IMR-90 (cell line): Measurements from ENCODE around the gene CD44. TPM values are rescaled to one million over a fixed set of nuclear protein-coding genes. Genes with fewer than 3 reads are reported as not detected.
A peak's percentile ranks its signal among the peaks of the same experiment; 100 is the strongest.

Source experiments
- ATAC-seq: fragments of 200-7000 bp; cut with Tn5 transposase; 2 replicates; pipeline ENCODE4 v1.9.1; 2020; ENCODE audit warnings: low read depth, mild to moderate bottlenecking, moderate library complexity
- BruUV-seq: library from RNA; stranded (reverse); fragments of 400-500 nt; replicated peaks from 2 replicates; lab custom pipeline; 2021; lab: Mats Ljungman, UMichigan
- CTCF ChIA-PET: fragments of 300-600 bp; formaldehyde crosslinking; extraction: SDS; loops from one replicate; lab custom pipeline; 2021; ENCODE audit warnings: antibody characterized with exemption; lab: Yijun Ruan, JAX
- POLR2A ChIA-PET: fragments of 300-600 bp; sonication (Branson Sonifier 250); formaldehyde crosslinking; loops from one replicate; lab custom pipeline; 2022; ENCODE audit warnings: antibody characterized with exemption; ENCODE audit not compliant: unreplicated experiment; lab: Charles Lee
- DNase-seq: peaks from one replicate; pipeline ENCODE4 v3.0.0; 2013
- H2AFZ ChIP-seq: replicated peaks from 2 replicates; pipeline ENCODE3; 2013; ENCODE audit warnings: low read length, mild to moderate bottlenecking; ENCODE audit not compliant: poor library complexity
- H2AK5ac ChIP-seq: 2 replicates; pipeline ENCODE4 v1.6.1; 2013; ENCODE audit warnings: low read depth, low read length, inconsistent platforms
- H2AK9ac ChIP-seq: replicated peaks from 2 replicates; pipeline ENCODE3; 2013; ENCODE audit warnings: mild to moderate bottlenecking, low read depth, low read length, moderate library complexity; ENCODE audit not compliant: poor library complexity
- H2BK120ac ChIP-seq: 2 replicates; pipeline ENCODE4 v1.6.1; 2013; ENCODE audit warnings: low read depth, low read length, inconsistent platforms
- H2BK15ac ChIP-seq: 3 replicates; pipeline ENCODE4 v1.6.1; 2013; ENCODE audit warnings: low read depth, low read length, inconsistent platforms
- H2BK20ac ChIP-seq: 2 replicates; pipeline ENCODE4 v1.6.1; 2013; ENCODE audit warnings: low read depth, mild to moderate bottlenecking, inconsistent platforms, low read length, moderate library complexity
- H2BK5ac ChIP-seq: 2 replicates; pipeline ENCODE4 v1.6.1; 2013; ENCODE audit warnings: mild to moderate bottlenecking, low read depth, low read length, inconsistent platforms; ENCODE audit not compliant: poor library complexity, severe bottlenecking
- H3K14ac ChIP-seq: replicated peaks from 2 replicates; pipeline ENCODE4 v1.6.1; 2013; ENCODE audit warnings: low read depth, low read length, inconsistent platforms
- H3K18ac ChIP-seq: 2 replicates; pipeline ENCODE4 v1.6.1; 2013; ENCODE audit warnings: low read depth, low read length, control low read depth
- H3K23ac ChIP-seq: 2 replicates; pipeline ENCODE4 v1.6.1; 2013; ENCODE audit warnings: low read depth, low read length, inconsistent platforms
- H3K27ac ChIP-seq: 2 replicates; pipeline ENCODE4 v1.5.1; 2013; ENCODE audit warnings: mild to moderate bottlenecking, control low read depth, low read length; ENCODE audit not compliant: insufficient read depth
- H3K27me3 ChIP-seq: 2 replicates; pipeline ENCODE4 v1.6.1; 2013; ENCODE audit warnings: low read length; ENCODE audit not compliant: control insufficient read depth, insufficient read depth
- H3K36me3 ChIP-seq: 2 replicates; pipeline ENCODE4 v1.6.1; 2013; ENCODE audit warnings: low read length, mixed read lengths; ENCODE audit not compliant: control insufficient read depth, insufficient read depth
- H3K4ac ChIP-seq: 2 replicates; pipeline ENCODE4 v1.6.1; 2013; ENCODE audit warnings: low read depth, low read length, inconsistent platforms
- H3K4me1 ChIP-seq: 2 replicates; pipeline ENCODE4 v1.6.1; 2013; ENCODE audit warnings: low read length, mixed read lengths; ENCODE audit not compliant: control insufficient read depth, insufficient read depth
- H3K4me2 ChIP-seq: 2 replicates; pipeline ENCODE4 v1.6.1; 2013; ENCODE audit warnings: low read depth, mild to moderate bottlenecking, control low read depth, low read length, moderate library complexity
- H3K4me3 ChIP-seq: 2 replicates; pipeline ENCODE4 v1.5.1; 2013; ENCODE audit warnings: low read depth, mild to moderate bottlenecking, control low read depth, low read length, moderate library complexity; ENCODE audit not compliant: insufficient read depth
- H3K56ac ChIP-seq: 2 replicates; pipeline ENCODE4 v1.6.1; 2013; ENCODE audit warnings: low read length, inconsistent platforms; ENCODE audit not compliant: insufficient read depth; ENCODE audit errors: extremely low read depth
- H3K79me1 ChIP-seq, 2 experiments: 2 replicates each; pipeline ENCODE4 v1.6.1; 2013; ENCODE audit warnings: low read length in 2 of 2, inconsistent platforms in 1 of 2, low read depth in 1 of 2
- H3K9ac ChIP-seq: 2 replicates; pipeline ENCODE4 v1.6.1; 2013; ENCODE audit warnings: low read depth, low read length, control low read depth
- H3K9me1 ChIP-seq: 2 replicates; pipeline ENCODE4 v1.6.1; 2013; ENCODE audit warnings: low read length, inconsistent platforms; ENCODE audit not compliant: insufficient read depth
- H3K9me3 ChIP-seq: 2 replicates; pipeline ENCODE4 v1.6.1; 2013; ENCODE audit warnings: low read length; ENCODE audit not compliant: control insufficient read depth, insufficient read depth
- H4K20me1 ChIP-seq: 2 replicates; pipeline ENCODE4 v1.6.1; 2013; ENCODE audit warnings: low read length, inconsistent platforms; ENCODE audit not compliant: insufficient read depth
- H4K5ac ChIP-seq: 2 replicates; pipeline ENCODE4 v1.6.1; 2013; ENCODE audit warnings: mild to moderate bottlenecking, low read depth, low read length, control low read depth
- H4K8ac ChIP-seq, 2 experiments: 2 replicates each; pipeline ENCODE4 v1.6.1; 2013; ENCODE audit warnings: low read depth in 2 of 2, low read length in 2 of 2, control low read depth in 1 of 2, inconsistent platforms in 1 of 2
- H4K91ac ChIP-seq: 2 replicates; pipeline ENCODE4 v1.6.1; 2013; ENCODE audit warnings: low read depth, low read length, inconsistent platforms; ENCODE audit not compliant: insufficient read depth
- BHLHE40 ChIP-seq: fragments of 150-350 bp; IDR thresholded peaks from 2 replicates; pipeline ENCODE4 v1.6.1; 2016; ENCODE audit warnings: mild to moderate bottlenecking, low read depth, low read length
- CEBPB ChIP-seq: IDR thresholded peaks from 2 replicates; pipeline ENCODE4 v1.6.1; 2012; ENCODE audit warnings: low read depth, low read length, improper control_type of control experiment
- CHD1 ChIP-seq: IDR thresholded peaks from 2 replicates; pipeline ENCODE4 v1.6.1; 2012; ENCODE audit warnings: low read depth, low read length, improper control_type of control experiment
- MAFK ChIP-seq: IDR thresholded peaks from 2 replicates; pipeline ENCODE4 v1.6.1; 2012; ENCODE audit warnings: low read depth, low read length, improper control_type of control experiment
- MAZ ChIP-seq: IDR thresholded peaks from 2 replicates; pipeline ENCODE4 v1.6.1; 2012; ENCODE audit warnings: low read depth, mild to moderate bottlenecking, low read length, improper control_type of control experiment, moderate library complexity, borderline replicate concordance
- MXI1 ChIP-seq: IDR thresholded peaks from 2 replicates; pipeline ENCODE4 v1.6.1; 2012; ENCODE audit warnings: low read depth, mild to moderate bottlenecking, low read length, moderate library complexity, borderline replicate concordance
- NFE2L2 ChIP-seq: fragments of 150-350 bp; IDR thresholded peaks from 2 replicates; pipeline ENCODE4 v1.6.1; 2016; ENCODE audit warnings: low read depth, mild to moderate bottlenecking, low read length
- RAD21 ChIP-seq: IDR thresholded peaks from 2 replicates; pipeline ENCODE4 v1.6.1; 2012; ENCODE audit warnings: low read length, improper control_type of control experiment
- RCOR1 ChIP-seq: IDR thresholded peaks from 2 replicates; pipeline ENCODE4 v1.6.1; 2012; ENCODE audit warnings: mild to moderate bottlenecking, low read length, improper control_type of control experiment; ENCODE audit not compliant: insufficient replicate concordance
- RFX5 ChIP-seq: IDR thresholded peaks from 2 replicates; pipeline ENCODE4 v1.8.0; 2012; ENCODE audit warnings: low read depth, mild to moderate bottlenecking, low read length, moderate library complexity
- SMC3 ChIP-seq: fragments of 150-350 bp; IDR thresholded peaks from 2 replicates; pipeline ENCODE4 v1.6.1; 2016; ENCODE audit warnings: low read depth, mild to moderate bottlenecking, antibody characterized with exemption, low read length, moderate library complexity
- WGBS, 2 experiments: methylation state at CpG; one replicate each; pipeline versions ENCODE4 v1.1.5 to v1.1.7; 2013; ENCODE audit warnings: missing lambda C conversion rate in 2 of 2; ENCODE audit not compliant: insufficient read length in 1 of 2; ENCODE audit errors: extremely low coverage in 2 of 2; 5-methylcytosine and 5-hydroxymethylcytosine counted together
- dilution Hi-C: fragments of 300-500 bp; cut with HindIII; formaldehyde crosslinking; loops from one replicate; pipeline ENCODE4 v1.14.3; 2018; ENCODE audit warnings: low sequenced_read_pairs; ENCODE audit not compliant: unreplicated experiment
- in situ Hi-C: fragments of 300-500 bp; cut with MboI; formaldehyde crosslinking; loops from 3 replicates; pipeline ENCODE4 v1.14.3; 2019; ENCODE audit warnings: low sequenced_read_pairs, inconsistent platforms, mixed read lengths
- intact Hi-C: fragments of 100-400 bp; cut with micrococcal nuclease; formaldehyde crosslinking; loops from 2 replicates; pipeline ENCODE4 v1.10.0; 2022
- polyA plus RNA-seq, 3 experiments: library from polyadenylated mRNA; depleted of rRNA; stranded (reverse); fragments of >200 nt; gene quantifications; 2 replicates each; pipeline ENCODE4 v1.2.3, GENCODE V29; 2012; ENCODE audit warnings: low replicate concordance in 1 of 3
- total RNA-seq: library from RNA; depleted of rRNA; stranded (reverse); fragments of >200 nt; gene quantifications from 2 replicates; pipeline ENCODE4 v1.2.3, GENCODE V29; 2012
- TF ChIP-seq, protein P1 (sequence below): fragments of 150-350 bp; IDR thresholded peaks from 2 replicates; pipeline ENCODE4 v1.6.1; 2016; ENCODE audit warnings: low read depth, mild to moderate bottlenecking, low read length, moderate library complexity, borderline replicate concordance

Gene CD44
- total and polyA plus RNA-seq, 2 of the 4 experiments (the other 2 are of a cell fraction) = 357 to 947 TPM

DNA sequence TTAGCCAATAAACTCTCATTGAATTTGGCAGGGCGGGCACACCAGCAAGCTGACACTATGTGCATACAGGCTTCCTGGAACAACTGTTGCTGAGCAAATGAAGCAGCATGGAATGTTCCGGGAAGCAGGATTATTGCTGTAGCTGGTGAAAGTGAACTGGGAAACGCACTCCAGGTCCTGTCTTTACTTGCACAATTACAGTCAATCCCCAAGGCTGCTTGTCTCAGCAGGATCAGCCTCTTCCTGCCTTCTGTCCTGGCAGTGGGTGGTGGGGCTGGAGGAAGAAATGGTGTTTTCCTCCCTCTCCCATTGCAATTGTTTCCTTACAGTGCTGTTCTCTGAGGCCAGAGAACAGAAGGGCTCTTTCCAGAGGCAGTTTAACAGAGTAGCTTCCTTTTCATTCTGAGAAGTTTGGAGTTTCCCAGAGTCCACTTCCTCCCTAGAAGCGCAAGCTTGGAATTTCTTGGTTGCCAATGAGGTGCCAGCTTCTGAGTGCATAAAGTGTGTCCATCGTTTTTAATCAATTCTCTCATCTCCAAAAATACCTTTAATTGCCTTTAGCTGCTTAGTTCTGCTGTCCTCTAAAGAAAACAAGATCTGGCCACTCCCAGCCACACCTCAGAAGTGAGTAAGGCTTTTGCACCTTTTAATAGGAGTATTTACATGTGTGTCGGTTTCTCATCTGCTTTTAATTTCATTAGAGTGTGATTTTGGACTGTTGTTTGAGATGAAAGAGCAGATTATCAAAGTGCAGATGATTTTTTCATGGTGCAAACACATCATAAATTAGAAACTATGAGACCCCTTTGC, 19.9 kb downstream of the CD44 start:
- H3K14ac ChIP-seq = peak overlapping the region; percentile 46
- peak overlapping the region; percentile 31 for H3K4ac ChIP-seq
- 0 out of 2 replicates have a peak overlapping the region, but pooled peaks have one; percentile 1 for H4K5ac ChIP-seq
- no peak overlapping the region for H3K56ac ChIP-seq
- H4K8ac ChIP-seq = peak overlapping the region in 1 of 2 experiments; percentile 61; a peak in 2 of 4 replicates
- WGBS, 2 experiments = no CpG with 5 or more reads among the region's 6 CpGs
- no peak overlapping the region for H2AK5ac ChIP-seq
- peak overlapping the region; percentile 83 for H3K23ac ChIP-seq
- H3K27me3 ChIP-seq = no peaks in the 10 kb centered on the region
- H3K9me1 ChIP-seq = peaks cover 56% of the 10 kb centered on the region
- DNase-seq (no peak), ATAC-seq (no peak)
- peaks cover 40% of the 10 kb centered on the region for H3K36me3 ChIP-seq
- H3K4me2 ChIP-seq = peak overlapping the region; percentile 1; the same call in 1 of the 2 replicates
- in situ Hi-C loops (loop anchor here (25.0 kb wide), 1 partner anchor 572 kb away; no protein-coding TSS in a partner anchor), dilution Hi-C loops (no loop called here), intact Hi-C loops (loop anchor here (10.0 kb wide), 1 partner anchor 146 kb away; no protein-coding TSS in a partner anchor)
- H3K9me3 ChIP-seq = no peaks in the 10 kb centered on the region
- H3K9ac ChIP-seq = peak overlapping the region; percentile 1; the same call in 1 of the 2 replicates
- H2BK15ac ChIP-seq = 0 out of 3 replicates have a peak overlapping the region, but pooled peaks have one; percentile 2
- H2BK20ac ChIP-seq = no peak overlapping the region
- no peak overlapping the region for H3K4me3 ChIP-seq
- H2BK5ac ChIP-seq = peak overlapping the region; percentile 62
- no peak overlapping the region for H2AFZ ChIP-seq
- POLR2A ChIA-PET = interaction anchor here (0.5 kb wide), 1 partner anchor 157 kb away, joined by 7 read pairs; no protein-coding TSS in a partner anchor
- no peak overlapping the region for H2AK9ac ChIP-seq
- H3K18ac ChIP-seq = peak overlapping the region; percentile 0; the same call in 1 of the 2 replicates
- H3K4me1 ChIP-seq = peaks cover 48% of the 10 kb centered on the region
- peaks cover 0 to 89% of the 10 kb centered on the region in 2 experiments; a peak in 2 of 4 replicates for H3K79me1 ChIP-seq
- BruUV-seq = no TSS peak
- CTCF ChIA-PET = no interaction called here
- H4K91ac ChIP-seq = peak overlapping the region; percentile 10; the same call in 1 of the 2 replicates
- H2BK120ac ChIP-seq = peak overlapping the region; percentile 23; the same call in 1 of the 2 replicates
- H4K20me1 ChIP-seq = peaks cover 99% of the 10 kb centered on the region
- TF ChIP-seq CEBPB (no peak), RFX5 (no peak), SMC3 (no peak), MAZ (no peak), RCOR1 (no peak), MAFK (no peak), MXI1 (no peak), NFE2L2 (no peak), RAD21 (no peak), BHLHE40 (no peak), CHD1 (no peak)
- TF ChIP-seq, protein P1, sequence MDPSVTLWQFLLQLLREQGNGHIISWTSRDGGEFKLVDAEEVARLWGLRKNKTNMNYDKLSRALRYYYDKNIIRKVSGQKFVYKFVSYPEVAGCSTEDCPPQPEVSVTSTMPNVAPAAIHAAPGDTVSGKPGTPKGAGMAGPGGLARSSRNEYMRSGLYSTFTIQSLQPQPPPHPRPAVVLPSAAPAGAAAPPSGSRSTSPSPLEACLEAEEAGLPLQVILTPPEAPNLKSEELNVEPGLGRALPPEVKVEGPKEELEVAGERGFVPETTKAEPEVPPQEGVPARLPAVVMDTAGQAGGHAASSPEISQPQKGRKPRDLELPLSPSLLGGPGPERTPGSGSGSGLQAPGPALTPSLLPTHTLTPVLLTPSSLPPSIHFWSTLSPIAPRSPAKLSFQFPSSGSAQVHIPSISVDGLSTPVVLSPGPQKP = no peak
- peak overlapping the region; percentile 65; the same call in 1 of the 2 replicates for H3K27ac ChIP-seq
